Calu3 (cell line): ENCODE results near the gene ANKAR. TPM values are rescaled to one million over a fixed set of nuclear protein-coding genes. Genes with fewer than 3 reads are reported as not detected.
"Not testable (repeated sequence)": the region's sequence is repeated elsewhere in the genome, so short reads cannot be mapped to it uniquely, and the experiment has no call there.

ENCODE experiments used
- BruUV-seq: library from RNA; stranded (reverse); fragments of 400-500 nt; replicated peaks from 2 replicates; lab custom pipeline; 2021; lab: Mats Ljungman, UMichigan
- CTCF ChIA-PET: fragments of 300-600 bp; sonication (Branson Sonifier 250); formaldehyde crosslinking; loops from one replicate; lab custom pipeline; 2022; ENCODE audit warnings: antibody characterized with exemption; lab: Charles Lee
- DNase-seq: peaks from one replicate; pipeline ENCODE4 v3.0.0; 2022
- H3K27ac Mint-ChIP-seq: one replicate; pipeline ENCODE4 v1.8.0; 2022; ENCODE audit warnings: mixed read lengths; ENCODE audit not compliant: unreplicated experiment
- H3K27me3 Mint-ChIP-seq: one replicate; pipeline ENCODE4 v1.8.0; 2022; ENCODE audit warnings: mixed read lengths; ENCODE audit not compliant: unreplicated experiment
- H3K36me3 Mint-ChIP-seq: one replicate; pipeline ENCODE4 v1.8.0; 2022; ENCODE audit warnings: mild to moderate bottlenecking, moderate library complexity, mixed read lengths; ENCODE audit not compliant: insufficient read depth, unreplicated experiment
- H3K4me1 Mint-ChIP-seq: one replicate; pipeline ENCODE4 v1.8.0; 2022; ENCODE audit warnings: mild to moderate bottlenecking, low read depth, mixed read lengths; ENCODE audit not compliant: unreplicated experiment
- H3K4me3 Mint-ChIP-seq: one replicate; pipeline ENCODE4 v1.8.0; 2022; ENCODE audit warnings: mild to moderate bottlenecking, low read depth, moderate library complexity, mixed read lengths; ENCODE audit not compliant: unreplicated experiment
- H3K9me3 Mint-ChIP-seq: one replicate; pipeline ENCODE4 v1.8.0; 2022; ENCODE audit warnings: low read depth, mixed read lengths; ENCODE audit not compliant: unreplicated experiment
- CTCF ChIP-seq: fragments of 200-600 bp; IDR thresholded peaks from one replicate; pipeline ENCODE4 v1.8.0; 2022; ENCODE audit warnings: antibody characterized with exemption; ENCODE audit not compliant: unreplicated experiment
- intact Hi-C: fragments of 100-400 bp; cut with micrococcal nuclease; formaldehyde crosslinking; loops from one replicate; pipeline ENCODE4 v1.10.0; 2022; ENCODE audit not compliant: unreplicated experiment
- total RNA-seq: library from RNA; stranded (reverse); gene quantifications from 2 replicates; pipeline ENCODE4 v1.2.3, GENCODE V29; 2022

ANKAR gene
- total RNA-seq, 1 experiment from 2014 or later: 2.1 TPM

GRCh38 chr2:189662669-189663226 lies 11.7 kb upstream of the ANKAR start:
- H3K27ac Mint-ChIP-seq: no peak overlapping the region
- H3K27me3 Mint-ChIP-seq: no peaks in the 10 kb centered on the region
- H3K9me3 Mint-ChIP-seq: no peaks in the 10 kb centered on the region
- no TSS peak for BruUV-seq
- TF ChIP-seq CTCF: no peak
- H3K36me3 Mint-ChIP-seq: peaks cover 11% of the 10 kb centered on the region
- CTCF ChIA-PET: no interaction called here
- intact Hi-C loops: loop anchor here (5.0 kb wide), 2 partner anchors 100 to 125 kb away; partner anchors contain the start of gene OSGEPL1
- H3K4me3 Mint-ChIP-seq: no peak overlapping the region
- no peak for DNase-seq
- peaks cover 8% of the 10 kb centered on the region for H3K4me1 Mint-ChIP-seq

- H3K36me3 Mint-ChIP-seq: peaks cover 13% of the 10 kb centered on the region
- intact Hi-C loops: loop anchor here (5.0 kb wide), 2 partner anchors 99 to 124 kb away; partner anchors contain the start of gene OSGEPL1
- H3K4me3 Mint-ChIP-seq, H3K27me3 Mint-ChIP-seq, H3K4me1 Mint-ChIP-seq, H3K27ac Mint-ChIP-seq, DNase-seq, BruUV-seq, CTCF ChIA-PET, H3K9me3 Mint-ChIP-seq: not testable (repeated sequence)
Measured at GRCh38 chr2:189663319-189663718, 11.2 kb upstream of the ANKAR start.

GRCh38 chr2:189669913-189670312 lies 4.6 kb upstream of the ANKAR start:
- no peak for TF ChIP-seq CTCF
- intact Hi-C loops: no loop called here
- no peaks in the 10 kb centered on the region for H3K27me3 Mint-ChIP-seq
- H3K27ac Mint-ChIP-seq: no peak overlapping the region
- no peak overlapping the region for H3K4me3 Mint-ChIP-seq
- no peaks in the 10 kb centered on the region for H3K4me1 Mint-ChIP-seq
- H3K36me3 Mint-ChIP-seq: peaks cover 22% of the 10 kb centered on the region
- CTCF ChIA-PET: no interaction called here
- H3K9me3 Mint-ChIP-seq: no peaks in the 10 kb centered on the region
- BruUV-seq: no TSS peak
- no peak for DNase-seq

- peaks cover 5% of the 10 kb centered on the region for H3K9me3 Mint-ChIP-seq
- H3K27ac Mint-ChIP-seq: no peak overlapping the region
- CTCF ChIA-PET: interaction anchor here (0.7 kb wide), 1 partner anchor 89 kb away, joined by 4 read pairs; the partner anchor contains the start of gene OSGEPL1
- no peaks in the 10 kb centered on the region for H3K4me1 Mint-ChIP-seq
- peaks cover 9% of the 10 kb centered on the region for H3K36me3 Mint-ChIP-seq
- TF ChIP-seq CTCF: no peak
- H3K4me3 Mint-ChIP-seq: peak overlapping the region; percentile 77
- H3K27me3 Mint-ChIP-seq: no peaks in the 10 kb centered on the region
- intact Hi-C loops: no loop called here
- no peak for DNase-seq
- no TSS peak for BruUV-seq
Measured at GRCh38 chr2:189673661-189674373, 653 bp upstream of the ANKAR start.
